Dermis blood vessel endothelial cell (primary cell): ENCODE data around the gene SH2B3. TPM values are rescaled to one million over a fixed set of nuclear protein-coding genes. Genes with fewer than 3 reads are reported as not detected.

Experiments used
- DNase-seq: peaks from one replicate; pipeline ENCODE4 v3.0.0; 2010
- total RNA-seq: library from RNA; depleted of rRNA; stranded (reverse); fragments of >200 nt; gene quantifications from 2 replicates; pipeline ENCODE4 v1.2.3, GENCODE V29; 2014

The SH2B3 gene
- total RNA-seq, 1 donor from 2014 or later: 93.6 TPM

DNA sequence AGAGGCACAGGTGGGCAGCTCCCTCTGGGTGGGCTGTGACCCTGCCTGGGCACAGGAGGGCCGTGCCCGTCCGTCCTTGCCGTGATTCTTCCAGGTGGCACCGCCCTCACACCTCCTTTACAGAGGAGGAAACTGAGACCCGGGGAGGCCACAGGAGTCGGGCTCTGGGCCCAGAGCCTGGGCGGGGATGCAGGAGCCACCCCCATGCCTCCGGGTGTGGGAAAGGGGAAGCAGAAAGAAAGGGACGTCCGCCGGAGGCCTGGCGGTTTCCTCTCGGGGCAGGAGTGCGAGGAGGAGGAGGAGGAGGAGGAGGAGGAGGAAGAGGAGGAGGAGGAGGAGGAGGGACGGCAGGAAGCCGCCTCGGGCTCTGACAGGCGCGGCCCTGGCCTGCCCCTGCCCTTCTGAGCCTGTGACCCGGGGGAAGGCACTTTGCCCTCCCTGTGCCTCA is 23.0 kb downstream of the SH2B3 start:
- DNase-seq: peak; percentile 73

DNA sequence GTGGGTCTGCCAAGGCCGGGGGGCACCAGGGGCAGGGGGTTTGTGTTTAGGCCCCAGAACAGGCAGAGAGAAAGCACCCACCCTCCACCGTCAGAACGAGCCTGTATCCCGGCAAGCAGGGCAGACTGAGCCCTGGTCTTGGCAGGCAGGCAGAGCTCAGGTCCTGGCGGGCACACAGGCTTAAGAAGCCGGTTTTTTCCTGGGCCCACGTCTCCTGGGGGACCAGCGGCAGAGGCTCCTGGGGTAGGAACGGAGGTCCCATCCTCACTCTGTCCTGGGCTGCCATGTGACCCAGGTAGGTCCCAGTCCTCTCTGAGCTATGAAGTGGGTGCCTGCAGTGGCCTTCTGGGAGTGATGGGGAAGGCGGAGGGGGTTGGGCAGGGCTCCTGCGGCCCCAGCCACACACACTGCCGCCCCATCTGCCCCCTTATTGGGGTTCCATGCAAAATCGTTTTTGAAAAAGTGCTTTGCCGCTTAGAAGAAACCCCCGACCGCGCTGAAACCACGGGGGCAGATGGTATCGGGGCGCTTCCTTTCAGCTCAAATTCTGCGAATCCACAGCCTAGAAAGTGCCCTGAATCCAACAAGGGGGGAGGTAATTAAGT is 24.2 kb downstream of the SH2B3 start:
- DNase-seq: peak; percentile 46

DNA sequence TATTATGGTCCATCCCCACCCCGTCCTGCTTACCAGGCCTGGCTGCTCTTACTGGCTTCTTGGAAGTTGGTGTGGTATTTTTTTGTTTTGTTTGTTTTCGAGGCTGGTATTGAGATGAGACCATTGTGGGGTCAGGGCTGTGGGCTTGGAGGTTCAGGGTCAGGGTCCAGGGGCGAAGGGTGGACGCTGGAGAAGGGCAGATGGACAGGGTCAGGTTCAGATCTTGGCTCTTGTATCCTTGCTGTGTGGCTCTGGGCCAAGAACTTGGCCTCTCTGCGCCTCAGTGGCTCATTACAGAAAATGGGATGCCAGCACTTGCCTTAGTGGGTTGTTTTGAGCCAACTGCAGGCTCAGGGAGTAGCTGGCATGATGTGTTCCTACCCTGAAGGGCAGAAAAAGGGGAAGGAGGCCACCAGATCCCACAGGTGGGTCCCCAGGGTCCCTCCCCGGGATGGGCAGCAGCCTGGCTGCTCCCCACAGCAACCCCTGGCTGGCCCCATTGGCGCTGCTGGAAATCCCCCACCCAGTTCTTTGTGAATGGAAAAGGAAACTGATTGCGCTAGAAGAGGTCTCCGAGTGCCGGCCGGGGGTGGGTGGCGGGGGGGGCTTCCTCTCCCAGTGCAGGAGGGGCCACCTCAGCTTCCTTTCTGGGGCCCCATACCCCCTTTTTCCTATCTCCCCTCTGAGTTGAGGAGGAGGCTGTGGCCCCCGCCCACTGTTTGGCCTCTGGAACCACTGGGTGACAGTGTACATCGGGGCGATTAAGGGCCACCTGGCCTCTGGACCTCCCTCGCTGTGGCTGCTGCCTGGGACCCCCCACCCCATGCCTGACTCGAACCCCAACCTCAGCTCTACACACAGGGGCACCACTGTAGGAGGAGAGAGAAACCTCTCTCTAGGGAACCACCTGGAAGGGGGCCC is 25.0 kb downstream of the SH2B3 start:
- DNase-seq: peak; percentile 64

DNA sequence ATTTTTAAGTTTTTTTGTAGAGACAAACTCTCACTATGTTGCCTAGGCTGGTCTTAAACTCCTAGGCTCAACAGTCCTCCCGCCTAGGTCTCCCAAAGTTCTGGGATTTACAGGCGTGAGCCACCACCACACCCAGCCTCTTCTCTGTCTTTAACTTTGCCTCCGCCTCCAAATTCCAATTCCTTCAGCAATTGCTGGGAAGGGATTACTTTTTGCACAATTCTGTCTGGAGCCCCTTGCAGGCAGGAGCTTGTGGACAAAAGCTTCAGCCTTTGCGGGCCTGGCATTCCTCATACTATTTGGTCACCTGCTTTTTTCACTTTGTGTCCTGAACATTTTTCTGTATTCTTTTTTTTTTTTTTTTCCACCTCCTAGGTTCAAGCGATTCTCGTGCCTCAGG is 26.0 kb downstream of the SH2B3 start:
- no peak for DNase-seq

DNA sequence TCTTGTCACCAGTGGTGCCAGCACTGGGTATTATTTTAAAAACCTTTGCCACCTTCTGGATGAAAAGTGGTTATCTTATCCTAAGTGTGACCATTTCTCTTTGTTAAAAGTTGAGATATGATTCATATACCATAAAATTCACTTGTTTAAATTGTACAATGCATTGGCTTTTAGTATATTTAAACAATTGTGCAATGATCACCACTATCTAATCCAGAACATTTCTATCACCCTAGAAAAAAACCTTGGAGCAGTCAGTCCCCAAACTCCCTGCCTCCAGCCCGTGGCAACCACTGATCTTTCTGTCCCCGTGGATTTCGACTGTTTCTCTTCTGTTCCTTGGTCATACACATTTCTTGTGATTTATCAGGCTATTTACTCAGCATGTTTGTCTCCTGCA is 28.3 kb downstream of the SH2B3 start:
- no peak for DNase-seq

DNA sequence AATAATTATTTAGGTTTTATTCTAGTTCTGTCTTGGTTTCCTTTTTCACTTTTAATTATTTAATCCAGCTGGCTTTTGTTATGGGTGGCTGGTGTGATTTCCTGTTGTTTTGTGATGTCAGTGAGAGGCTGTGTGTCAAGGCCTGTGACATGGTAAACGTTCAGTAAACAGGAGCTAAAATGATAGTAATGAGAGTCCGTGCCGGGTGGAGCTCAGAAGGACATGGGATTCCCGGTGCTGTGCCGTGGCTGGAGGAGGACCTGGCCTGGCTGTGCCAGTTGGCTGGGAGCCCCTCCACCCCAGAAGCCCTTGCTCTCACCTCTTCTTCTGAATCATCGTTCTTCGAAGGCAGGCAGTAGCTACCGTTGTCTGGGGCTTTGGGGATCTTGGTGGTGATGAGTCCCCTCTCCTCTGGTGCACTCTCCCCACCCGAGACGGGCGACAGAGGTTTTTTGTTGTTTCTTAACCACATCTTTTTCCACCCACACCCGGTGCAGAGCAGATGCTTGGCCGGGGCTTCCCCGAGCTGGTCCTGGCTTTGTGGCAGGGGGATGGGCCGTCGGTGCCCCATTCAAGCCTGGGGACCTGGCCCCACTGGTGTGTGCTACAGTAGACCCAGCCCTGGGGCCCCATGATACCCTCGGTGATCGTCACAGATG is 29.1 kb downstream of the SH2B3 start:
- DNase-seq: peak; percentile 80

DNA sequence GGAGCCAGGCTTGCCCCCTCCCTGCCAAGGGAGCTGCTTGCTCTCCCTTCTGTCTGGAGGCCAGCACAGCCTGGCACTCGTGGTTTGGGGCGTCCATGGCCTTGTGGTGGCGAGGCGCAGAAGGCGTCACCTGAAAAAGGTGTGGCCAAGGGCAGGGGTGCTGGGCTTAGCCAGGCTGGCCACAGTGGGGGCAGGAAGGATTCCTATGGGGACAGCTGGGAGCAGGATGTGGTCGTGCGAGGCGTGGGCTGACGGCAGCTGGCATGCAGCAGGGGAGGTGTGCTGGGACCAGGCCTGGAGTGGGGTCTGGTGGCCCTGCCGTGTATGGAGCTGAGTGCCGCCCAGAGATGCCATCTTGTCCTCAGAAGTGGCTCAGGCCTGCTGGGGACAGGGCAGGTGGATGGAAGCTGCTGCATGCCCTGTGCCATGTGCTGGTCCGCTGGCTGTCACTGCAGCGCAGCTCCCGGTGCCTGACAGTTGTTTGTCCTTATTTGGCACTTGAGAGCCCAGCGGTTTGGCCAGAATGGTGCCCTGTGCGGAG is 30.0 kb downstream of the SH2B3 start:
- no peak for DNase-seq

DNA sequence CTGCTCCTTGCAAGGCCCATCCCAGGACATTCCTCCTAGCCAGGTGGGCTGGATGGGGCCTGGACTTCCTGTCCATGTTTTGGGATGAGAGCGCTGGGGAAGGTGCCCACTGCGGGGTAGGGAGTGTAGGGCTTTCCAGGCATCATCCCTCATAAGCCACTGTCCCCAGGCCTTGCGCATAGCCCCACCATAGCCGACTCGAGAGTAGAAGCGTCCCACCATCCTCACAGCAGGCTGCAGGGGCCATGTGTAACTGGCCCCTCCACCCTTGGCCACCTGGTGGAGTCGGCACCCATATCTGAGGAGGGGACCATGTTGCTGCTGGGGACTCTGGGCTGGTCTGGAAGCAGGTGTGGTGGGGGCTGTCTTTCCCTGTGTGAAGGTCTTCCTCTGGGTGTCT is 30.5 kb downstream of the SH2B3 start:
- no peak for DNase-seq

DNA sequence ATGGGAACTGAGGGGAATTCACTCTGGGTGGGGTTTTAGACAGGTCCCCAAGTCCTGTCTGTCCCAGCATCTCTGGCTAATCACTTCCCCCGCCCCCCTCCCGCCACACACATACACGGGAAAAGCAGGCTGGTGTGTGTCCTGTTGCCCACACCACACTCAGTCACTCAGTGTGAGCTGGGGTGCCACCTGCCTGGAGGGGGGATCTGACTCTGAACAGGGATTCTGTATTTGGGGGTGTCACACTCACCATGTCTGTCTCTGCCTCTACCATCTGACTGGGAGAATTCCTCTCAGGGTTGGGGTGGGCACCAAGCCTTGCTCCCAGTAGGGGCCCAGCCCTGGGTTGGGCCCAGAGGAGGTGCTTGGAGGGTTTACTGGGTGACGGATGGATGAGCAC is 31.1 kb downstream of the SH2B3 start:
- no peak for DNase-seq

DNA sequence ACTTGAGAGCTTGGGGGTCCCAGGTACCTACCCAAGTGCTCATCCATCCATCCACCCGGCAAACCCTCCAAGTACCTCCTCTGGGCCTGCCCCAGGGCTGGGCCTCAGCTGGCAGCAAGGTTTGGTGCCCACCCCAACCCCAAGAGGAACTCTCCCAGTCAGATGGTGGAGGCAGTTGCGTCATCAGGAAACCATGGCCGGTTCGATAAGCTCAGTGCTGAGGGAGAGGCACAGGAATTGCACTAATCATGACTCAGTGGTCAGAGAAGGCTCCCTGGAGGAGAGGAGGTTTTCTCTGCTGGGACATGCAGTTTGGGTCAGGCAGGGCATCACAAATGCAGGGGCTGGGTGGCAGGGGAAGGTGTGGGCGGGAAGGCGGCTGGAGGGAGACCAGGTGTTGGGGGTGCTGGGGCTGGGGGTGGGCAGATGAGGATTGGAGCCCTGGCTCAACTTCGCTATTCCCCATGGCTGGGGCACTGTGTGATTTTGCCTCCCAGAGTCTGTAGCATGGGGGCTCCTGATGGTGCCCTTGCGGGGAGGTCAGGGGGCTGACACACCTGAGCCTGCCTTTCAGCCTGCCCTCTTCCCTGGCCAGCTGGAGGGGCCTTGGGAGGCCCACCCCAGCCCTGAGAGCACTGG is 32.2 kb downstream of the SH2B3 start:
- DNase-seq: peak; percentile 96

DNA sequence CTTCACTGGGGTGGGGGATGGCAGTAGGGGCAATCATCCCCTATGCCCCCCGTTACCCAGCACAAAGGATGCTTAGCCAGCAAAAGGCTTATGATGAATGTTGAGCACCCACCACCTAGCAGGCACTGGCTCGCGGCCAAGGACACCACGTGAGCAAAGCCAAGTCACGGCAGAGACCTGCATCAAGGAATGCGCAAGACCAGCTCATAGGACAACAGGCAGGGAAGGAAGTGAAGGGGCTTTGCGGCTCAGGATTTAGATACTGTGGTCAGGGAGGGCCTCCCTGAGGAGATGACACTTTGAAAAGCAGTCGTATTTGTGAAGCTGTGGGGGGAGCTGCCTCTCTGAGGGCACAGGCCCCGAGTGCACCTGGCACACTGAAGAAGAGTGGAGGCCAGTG is 32.8 kb downstream of the SH2B3 start:
- peak; percentile 70 for DNase-seq

DNA sequence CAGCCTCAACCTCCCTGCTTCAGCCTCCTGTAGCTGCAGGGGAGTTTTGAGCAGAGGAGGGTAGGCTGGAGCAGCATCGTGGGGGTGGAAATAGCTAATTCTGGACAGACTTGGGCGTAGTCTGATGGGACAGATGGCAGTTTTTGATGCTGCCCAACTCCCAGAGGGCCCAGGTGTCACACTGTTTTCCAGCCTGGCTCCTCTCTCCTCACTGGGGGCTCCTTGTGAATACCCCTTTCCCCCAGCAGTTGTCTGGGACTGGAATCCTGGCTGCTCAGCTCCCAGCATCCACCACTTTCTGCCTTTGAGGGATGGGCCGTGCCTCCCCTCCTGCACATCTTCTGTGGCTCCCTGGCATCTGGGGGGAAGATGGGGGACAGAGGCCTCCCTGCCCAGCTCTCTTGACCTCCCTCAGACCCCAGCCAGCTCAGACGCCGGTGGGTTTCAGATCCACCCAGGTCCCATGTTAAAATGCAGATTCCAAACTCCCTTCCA is 34.0 kb downstream of the SH2B3 start:
- DNase-seq: no peak

DNA sequence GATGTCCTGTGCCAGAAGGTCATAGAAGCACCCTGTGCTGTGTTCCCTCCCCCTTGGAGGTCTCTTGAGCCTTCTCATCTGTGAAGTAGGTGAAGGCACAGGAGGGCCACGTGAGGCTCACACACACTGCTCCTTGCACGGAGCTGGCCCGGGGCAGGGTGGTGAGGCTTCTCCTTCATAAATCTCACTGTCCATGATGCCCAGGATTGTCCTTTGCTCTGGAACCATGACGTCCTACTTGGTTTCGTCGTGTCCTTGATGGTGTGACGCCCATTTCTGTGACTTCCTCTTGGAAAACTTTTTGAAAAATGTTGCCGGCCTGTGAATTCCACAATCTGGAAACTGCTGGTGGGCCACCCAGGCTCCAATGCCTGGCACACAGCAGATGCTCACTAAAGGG is 34.4 kb downstream of the SH2B3 start:
- no peak for DNase-seq

DNA sequence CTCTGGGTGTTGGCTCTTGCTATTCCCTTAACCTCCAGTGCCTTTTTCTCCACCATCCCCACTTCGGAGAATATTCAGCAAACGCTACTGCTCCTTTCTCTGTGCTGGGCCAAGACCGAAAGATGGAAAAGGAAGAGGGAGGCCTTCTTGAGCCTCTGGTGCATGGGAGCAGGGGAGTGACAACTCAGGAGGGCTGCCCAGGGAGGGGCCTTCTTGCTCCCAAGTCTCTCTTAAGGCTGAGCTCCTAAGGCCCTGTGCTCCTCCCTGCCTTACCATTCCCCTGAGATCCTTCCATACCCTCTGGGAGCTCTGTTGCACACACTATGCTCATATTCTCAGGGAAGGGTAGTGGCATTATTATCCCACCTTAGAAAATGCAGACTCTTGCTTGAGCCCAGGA is 34.9 kb downstream of the SH2B3 start:
- DNase-seq: no peak

DNA sequence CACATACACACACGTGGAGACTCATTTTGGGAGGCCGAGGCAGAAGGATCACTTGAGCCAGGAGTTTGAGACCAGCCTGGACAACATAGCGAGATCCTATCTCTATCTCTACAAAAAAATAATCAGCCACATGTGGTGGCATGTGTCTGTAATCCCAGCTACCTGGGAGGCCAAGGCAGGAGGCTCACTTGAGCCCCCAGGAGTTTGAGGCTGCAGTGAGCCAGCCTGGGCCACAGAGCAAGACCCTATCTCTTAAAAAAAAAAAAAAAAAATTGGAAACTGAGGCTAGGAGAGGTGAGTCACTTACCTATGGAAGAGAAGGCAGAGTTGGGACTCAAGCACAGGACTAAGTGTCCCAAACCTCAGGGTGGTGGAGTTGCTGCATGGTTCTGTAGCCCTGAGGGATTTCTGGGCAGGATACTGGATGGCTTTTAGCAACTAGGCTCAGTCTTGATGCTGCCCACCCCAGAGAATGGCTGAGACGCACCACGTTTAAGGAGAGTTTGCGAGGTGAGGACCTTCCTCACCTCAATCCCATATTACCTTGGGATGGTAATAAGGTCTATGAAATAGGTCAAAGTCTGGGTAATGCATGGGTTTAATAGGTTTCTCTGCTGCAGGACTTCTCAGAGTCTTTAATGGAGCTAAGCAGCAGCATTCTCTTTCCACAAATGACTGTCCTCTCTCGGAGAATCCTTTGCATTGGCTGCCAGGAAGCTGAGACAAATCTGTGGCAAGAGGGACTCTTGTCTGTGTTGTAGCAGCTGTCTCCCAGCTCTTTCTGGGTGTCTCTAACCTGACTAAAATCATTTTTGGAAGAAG is 35.6 kb downstream of the SH2B3 start:
- no peak for DNase-seq

DNA sequence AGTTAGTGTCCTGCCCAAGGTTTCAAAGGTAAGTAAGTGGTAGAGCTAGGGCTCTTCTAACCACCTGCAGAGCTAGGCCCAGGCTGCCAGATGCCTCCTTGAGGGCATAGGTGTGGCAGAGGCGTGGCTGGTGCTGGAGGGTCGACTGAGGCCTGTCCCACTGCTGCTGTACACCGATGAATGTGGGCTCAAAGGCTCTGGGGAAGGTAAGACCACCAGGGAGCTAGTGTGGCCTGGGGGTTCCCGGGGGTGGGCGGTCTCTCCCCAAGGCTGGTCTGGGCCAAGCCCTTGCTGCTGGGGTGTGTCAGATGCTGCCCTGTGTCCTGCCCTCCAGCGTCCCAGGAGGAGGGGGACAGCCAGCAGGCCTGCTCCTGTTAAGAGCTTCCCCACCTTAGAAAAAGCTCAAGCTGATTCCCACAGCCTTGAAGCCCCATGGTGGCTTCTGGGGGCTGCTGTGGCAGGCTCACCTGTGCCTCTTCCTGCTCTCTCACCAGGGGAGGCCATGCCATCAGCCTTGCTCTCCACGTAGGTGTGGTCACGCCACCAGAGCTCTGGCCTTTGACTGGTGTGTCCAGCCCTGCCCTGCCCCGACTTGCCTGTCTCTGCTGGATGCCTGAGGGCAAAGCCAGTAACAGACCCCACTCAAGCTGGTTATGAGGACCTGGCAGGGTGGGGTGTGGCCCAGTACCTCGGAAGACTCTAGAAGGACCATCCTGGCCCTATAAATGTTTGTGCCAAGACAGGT is 36.8 kb downstream of the SH2B3 start:
- no peak for DNase-seq

DNA sequence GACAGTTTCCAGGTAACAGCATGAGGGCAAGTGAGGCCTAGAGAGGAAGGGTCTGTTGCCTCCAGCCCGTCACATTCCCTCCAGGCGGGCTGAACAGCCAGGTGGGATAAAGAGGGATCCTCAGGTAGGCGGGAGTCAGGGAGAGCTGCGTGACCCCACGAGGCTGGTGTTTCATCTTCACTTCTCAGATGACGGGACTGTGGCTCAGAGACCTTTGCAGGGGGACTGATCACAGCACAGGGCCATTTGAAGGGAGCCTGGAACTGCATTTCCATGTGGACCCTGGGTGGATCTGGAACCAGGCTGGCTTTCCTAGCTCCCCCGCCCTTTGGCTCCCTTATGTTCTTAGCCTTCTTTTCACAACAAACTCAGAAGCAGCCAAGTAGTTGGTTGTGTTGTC is 37.4 kb downstream of the SH2B3 start:
- DNase-seq: no peak

DNA sequence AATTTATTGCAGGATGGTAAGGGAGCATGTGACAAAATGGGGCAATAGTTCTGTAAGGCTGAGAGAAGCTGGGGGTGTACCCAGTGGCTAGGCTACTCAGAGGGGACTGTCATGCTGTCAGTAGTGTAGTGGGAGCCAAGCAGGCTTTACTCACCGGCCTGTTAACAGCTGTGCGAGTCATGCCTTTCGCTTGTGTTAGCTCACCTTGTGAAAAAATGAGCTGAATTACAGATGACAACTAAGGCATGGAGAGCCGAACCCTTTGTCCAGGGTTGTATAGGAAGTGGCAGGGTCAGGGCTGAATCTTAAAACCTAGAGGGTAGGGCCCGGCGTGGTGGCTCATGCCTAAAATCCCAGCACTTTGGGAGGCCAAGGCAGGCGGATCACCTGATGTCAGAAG is 37.9 kb downstream of the SH2B3 start:
- peak; percentile 59 for DNase-seq

DNA sequence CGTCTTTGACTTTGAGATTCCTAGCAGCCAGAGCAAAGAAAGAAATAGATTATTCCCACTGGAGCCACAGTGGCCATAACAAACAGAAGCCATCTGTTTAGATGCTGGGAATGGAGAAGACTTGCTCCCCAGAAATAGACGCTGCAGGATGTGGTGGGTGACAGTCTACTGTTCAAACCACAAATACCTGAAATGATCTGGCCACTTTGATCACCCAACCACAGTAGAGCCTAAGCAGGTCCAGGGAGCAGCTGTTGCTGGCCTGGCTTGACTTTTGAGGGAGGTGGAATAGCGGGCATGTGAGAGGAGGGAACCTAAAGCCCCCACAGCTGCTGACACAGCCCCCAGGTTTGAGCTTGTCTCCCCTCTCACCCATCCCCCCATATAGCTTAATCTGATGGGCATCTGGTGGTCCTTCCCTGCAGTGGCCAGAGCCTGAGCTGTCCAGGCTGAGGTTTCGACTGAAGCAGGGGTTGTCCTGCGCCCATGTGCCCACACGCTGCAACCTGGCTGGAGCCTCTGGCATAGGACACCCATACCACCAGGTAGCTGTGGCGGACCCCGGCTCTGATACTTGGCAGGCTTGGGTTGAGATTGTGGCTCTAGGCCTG is 38.7 kb downstream of the SH2B3 start:
- no peak for DNase-seq

DNA sequence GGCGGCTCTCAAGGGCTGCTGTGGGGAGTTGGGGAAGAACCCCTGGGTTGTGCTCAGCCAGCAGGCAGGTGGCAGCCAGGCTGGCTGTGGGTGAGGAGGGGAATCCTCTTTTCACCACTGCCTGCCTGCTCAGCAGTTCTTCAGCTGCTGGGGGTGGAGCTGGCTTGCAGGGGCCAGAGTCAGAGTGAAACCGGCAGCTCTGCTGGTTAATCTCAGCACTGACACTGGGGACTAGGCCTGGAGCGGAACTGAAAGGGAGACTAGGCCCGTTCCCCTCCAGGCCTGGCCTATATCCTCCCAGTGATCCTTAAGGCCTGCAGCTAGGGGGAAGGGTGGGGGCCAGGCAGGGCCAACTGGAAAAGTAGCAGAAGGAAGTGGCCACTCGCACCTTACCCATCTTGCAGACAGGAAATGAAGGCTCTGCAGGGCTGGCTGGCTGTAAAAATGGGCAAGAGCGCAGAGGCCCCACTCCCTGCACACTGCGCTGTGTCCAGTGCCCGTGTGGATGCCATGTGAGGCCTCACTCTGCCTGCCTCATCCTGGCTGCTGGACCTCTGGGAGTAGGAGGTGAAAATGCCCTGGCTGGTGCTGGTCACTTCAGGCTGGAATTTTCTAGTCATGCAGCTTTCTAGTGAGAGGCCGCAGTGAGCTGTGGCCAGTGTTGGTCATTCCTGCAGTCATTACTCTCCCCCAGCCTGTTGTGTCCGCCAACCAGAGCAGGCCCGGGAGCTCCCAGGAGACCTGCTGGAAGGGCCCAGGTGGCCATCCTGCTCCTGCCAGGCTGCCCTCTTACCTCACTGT is 39.4 kb downstream of the SH2B3 start:
- DNase-seq: peak; percentile 66
